H9 (cell line): ENCODE measurements around the gene PXT1. TPM values are rescaled to one million over a fixed set of nuclear protein-coding genes. Genes with fewer than 3 reads are reported as not detected.

Source experiments
- DNase-seq: peaks from one replicate; pipeline ENCODE4 v3.0.0-alpha.2; 2017
- H2AFZ ChIP-seq: one replicate; pipeline ENCODE4 v1.6.1; 2013; ENCODE audit warnings: mild to moderate bottlenecking, low read length, control low read depth, moderate library complexity
- H2AK5ac ChIP-seq: 2 replicates; pipeline ENCODE4 v1.6.1; 2013; ENCODE audit warnings: low read length, control low read depth, mixed read lengths; ENCODE audit not compliant: insufficient read length
- H2BK120ac ChIP-seq: one replicate; pipeline ENCODE4 v1.6.1; 2013; ENCODE audit warnings: low read depth, mild to moderate bottlenecking, low read length, control low read depth, inconsistent platforms; ENCODE audit not compliant: poor library complexity, severe bottlenecking
- H2BK12ac ChIP-seq: 2 replicates; pipeline ENCODE4 v1.6.1; 2013; ENCODE audit warnings: low read length, control low read depth, mixed read lengths, low read depth; ENCODE audit not compliant: insufficient read length
- H2BK15ac ChIP-seq: 2 replicates; pipeline ENCODE4 v1.6.1; 2013; ENCODE audit warnings: low read depth, low read length, control low read depth
- H2BK20ac ChIP-seq: one replicate; pipeline ENCODE4 v1.6.1; 2013; ENCODE audit warnings: low read depth, mild to moderate bottlenecking, low read length, control low read depth, inconsistent platforms; ENCODE audit not compliant: poor library complexity, severe bottlenecking
- H2BK5ac ChIP-seq: 2 replicates; pipeline ENCODE4 v1.6.1; 2013; ENCODE audit warnings: low read length, control low read depth, mixed read lengths; ENCODE audit not compliant: insufficient read length
- H3K14ac ChIP-seq: 2 replicates; pipeline ENCODE4 v1.6.1; 2013; ENCODE audit warnings: low read length, control low read depth; ENCODE audit not compliant: insufficient read depth
- H3K18ac ChIP-seq: 2 replicates; pipeline ENCODE4 v1.6.1; 2013; ENCODE audit warnings: low read depth, mild to moderate bottlenecking, mixed read lengths, low read length, control low read depth; ENCODE audit not compliant: insufficient read length
- H3K23ac ChIP-seq: 2 replicates; pipeline ENCODE4 v1.6.1; 2013; ENCODE audit warnings: low read length, control low read depth, mixed read lengths, low read depth; ENCODE audit not compliant: insufficient read length
- H3K23me2 ChIP-seq: 2 replicates; pipeline ENCODE4 v1.6.1; 2013; ENCODE audit warnings: low read depth, mild to moderate bottlenecking, mixed read lengths, low read length, control low read depth; ENCODE audit not compliant: insufficient read length, poor library complexity, severe bottlenecking
- H3K27ac ChIP-seq: 2 replicates; pipeline ENCODE4 v1.5.1; 2013; ENCODE audit warnings: low read length, control low read depth, mixed read lengths, low read depth; ENCODE audit not compliant: insufficient read length
- H3K27me3 ChIP-seq: 2 replicates; pipeline ENCODE4 v1.6.1; 2013; ENCODE audit warnings: low read length, control low read depth, inconsistent platforms; ENCODE audit not compliant: insufficient read depth
- H3K4ac ChIP-seq: 2 replicates; pipeline ENCODE4 v1.6.1; 2013; ENCODE audit warnings: low read depth, mild to moderate bottlenecking, control low read depth, inconsistent platforms, low read length, moderate library complexity
- H3K4me1 ChIP-seq: 2 replicates; pipeline ENCODE4 v1.6.1; 2013; ENCODE audit warnings: low read length, control low read depth, inconsistent platforms; ENCODE audit not compliant: insufficient read depth
- H3K4me2 ChIP-seq: 2 replicates; pipeline ENCODE4 v1.6.1; 2013; ENCODE audit warnings: low read length, control low read depth, mixed read lengths; ENCODE audit not compliant: insufficient read length, insufficient read depth
- H3K56ac ChIP-seq: 2 replicates; pipeline ENCODE4 v1.6.1; 2013; ENCODE audit warnings: low read depth, mild to moderate bottlenecking, mixed read lengths, low read length, control low read depth; ENCODE audit not compliant: insufficient read length
- H3K79me1 ChIP-seq: 2 replicates; pipeline ENCODE4 v1.6.1; 2013; ENCODE audit warnings: low read depth, mild to moderate bottlenecking, moderate library complexity, low read length, control low read depth, inconsistent platforms; ENCODE audit not compliant: insufficient read depth, poor library complexity, severe bottlenecking
- H3K79me2 ChIP-seq: 2 replicates; pipeline ENCODE4 v1.6.1; 2013; ENCODE audit warnings: low read length, control low read depth, inconsistent platforms; ENCODE audit not compliant: insufficient read depth
- H3K9ac ChIP-seq: 2 replicates; pipeline ENCODE4 v1.6.1; 2013; ENCODE audit warnings: low read length, control low read depth, mixed read lengths; ENCODE audit not compliant: insufficient read length; ENCODE audit errors: extremely low read depth
- H3K9me3 ChIP-seq: one replicate; pipeline ENCODE4 v1.6.1; 2013; ENCODE audit warnings: low read depth, low read length, inconsistent platforms; ENCODE audit not compliant: control insufficient read depth
- H3T11ph ChIP-seq: one replicate; pipeline ENCODE4 v1.6.1; 2013; ENCODE audit warnings: mild to moderate bottlenecking, low read length, control low read depth, inconsistent platforms
- H4K20me1 ChIP-seq: one replicate; pipeline ENCODE4 v1.6.1; 2013; ENCODE audit not compliant: control insufficient read depth, insufficient read length, insufficient read depth
- H4K5ac ChIP-seq: 2 replicates; pipeline ENCODE4 v1.6.1; 2013; ENCODE audit warnings: low read depth, mild to moderate bottlenecking, mixed read lengths, low read length, control low read depth; ENCODE audit not compliant: insufficient read length
- H4K8ac ChIP-seq: replicated peaks from 2 replicates; pipeline ENCODE4 v1.6.1; 2013; ENCODE audit warnings: low read length, control low read depth, mixed read lengths, low read depth; ENCODE audit not compliant: insufficient read length
- H4K91ac ChIP-seq: 2 replicates; pipeline ENCODE4 v1.6.1; 2013; ENCODE audit warnings: low read depth, mild to moderate bottlenecking, moderate library complexity, mixed read lengths, low read length, control low read depth; ENCODE audit not compliant: insufficient read length
- H3K27ac Mint-ChIP-seq, 3 experiments: 2 replicates in 2 of 3; 3 replicates in 1 of 3; pipeline ENCODE4 v1.8.0; 2020 to 2021; ENCODE audit warnings: mixed read lengths in 3 of 3, mild to moderate bottlenecking in 1 of 3, moderate library complexity in 1 of 3
- H3K27me3 Mint-ChIP-seq: 2 replicates; pipeline ENCODE4 v1.8.0; 2021; ENCODE audit warnings: low read depth, mild to moderate bottlenecking, moderate library complexity, mixed read lengths
- H3K36me3 Mint-ChIP-seq, 3 experiments: 2 replicates in 2 of 3; 3 replicates in 1 of 3; pipeline ENCODE4 v1.8.0; 2020 to 2021; ENCODE audit warnings: low read depth in 3 of 3, mixed read lengths in 3 of 3; ENCODE audit not compliant: insufficient read depth in 1 of 3
- H3K4me1 Mint-ChIP-seq, 2 experiments: 2 replicates each; pipeline ENCODE4 v1.8.0; 2020; ENCODE audit warnings: mixed read lengths in 2 of 2
- H3K4me3 Mint-ChIP-seq, 2 experiments: 2 replicates in 1 of 2; 3 replicates in 1 of 2; pipeline ENCODE4 v1.8.0; 2020 to 2021; ENCODE audit warnings: mild to moderate bottlenecking in 2 of 2, mixed read lengths in 2 of 2, moderate library complexity in 1 of 2
- H3K9me3 Mint-ChIP-seq, 2 experiments: 2 replicates in 1 of 2; 3 replicates in 1 of 2; pipeline ENCODE4 v1.8.0; 2020; ENCODE audit warnings: mild to moderate bottlenecking in 2 of 2, mixed read lengths in 2 of 2, moderate library complexity in 1 of 2
- WGBS: extraction: QIAGEN DNeasy Blood & Tissue Kit; methylation state at CpG from one replicate; pipeline ENCODE4 v1.1.7; 2013; ENCODE audit warnings: missing lambda C conversion rate, low lambda C conversion rate, mixed read lengths; ENCODE audit not compliant: insufficient read length; ENCODE audit errors: extremely low coverage; 5-methylcytosine and 5-hydroxymethylcytosine counted together
- total RNA-seq: library from RNA; stranded (reverse); gene quantifications from 2 replicates; pipeline ENCODE4 v1.2.1, GENCODE V29; 2021
- TF ChIP-seq, protein P1 (sequence below): fragments of 200-600 bp; sonication (generic); conservative IDR thresholded peaks from 3 replicates; pipeline ENCODE4 v1.8.0; 2021; ENCODE audit warnings: antibody characterized with exemption, mild to moderate bottlenecking

The PXT1 gene
- total RNA-seq, 1 experiment from 2014 or later = not detected

DNA sequence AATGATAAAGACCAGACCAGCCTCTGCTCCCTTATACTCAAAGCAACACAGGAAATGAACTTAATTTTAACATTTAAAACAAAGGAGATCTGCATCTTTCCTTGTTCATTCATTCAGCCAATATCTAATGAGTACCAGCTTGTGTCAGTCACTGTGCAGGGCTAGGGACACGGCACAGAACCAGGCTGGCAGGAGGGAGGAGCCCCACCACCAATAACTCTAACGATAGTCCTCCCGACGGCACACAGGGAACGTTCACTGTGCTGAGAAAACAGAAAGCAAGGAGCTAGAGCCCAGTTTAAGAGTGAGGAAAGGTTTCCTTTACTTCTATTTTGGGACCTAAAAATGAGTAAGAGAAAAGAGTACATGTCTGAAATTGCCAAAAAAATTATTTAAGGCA is 65.1 kb downstream of the PXT1 start:
- H3K9me3 Mint-ChIP-seq = no peaks in the 10 kb centered on the region
- H2AK5ac ChIP-seq = no peak overlapping the region
- H3K36me3 Mint-ChIP-seq = peaks cover 0 to 1% (median 0%) of the 10 kb centered on the region in 3 experiments; a peak in 1 of 7 replicates

More for the DNA sequence above, 65.1 kb downstream of the PXT1 start:
- H3K4ac ChIP-seq = no peak overlapping the region
- no peak overlapping the region for H2BK12ac ChIP-seq
- no peaks in the 10 kb centered on the region for H3K9me3 ChIP-seq
- H4K20me1 ChIP-seq = no peaks in the 10 kb centered on the region
- no peak overlapping the region for H3K56ac ChIP-seq
- no peak overlapping the region for H2AFZ ChIP-seq
- no peaks in the 10 kb centered on the region for H3K79me2 ChIP-seq
- H3K4me1 ChIP-seq = peaks cover 4% of the 10 kb centered on the region; the same call in 1 of the 2 replicates
- H2BK20ac ChIP-seq = no peak overlapping the region
- no peak overlapping the region for H3K4me3 Mint-ChIP-seq
- TF ChIP-seq, protein P1, sequence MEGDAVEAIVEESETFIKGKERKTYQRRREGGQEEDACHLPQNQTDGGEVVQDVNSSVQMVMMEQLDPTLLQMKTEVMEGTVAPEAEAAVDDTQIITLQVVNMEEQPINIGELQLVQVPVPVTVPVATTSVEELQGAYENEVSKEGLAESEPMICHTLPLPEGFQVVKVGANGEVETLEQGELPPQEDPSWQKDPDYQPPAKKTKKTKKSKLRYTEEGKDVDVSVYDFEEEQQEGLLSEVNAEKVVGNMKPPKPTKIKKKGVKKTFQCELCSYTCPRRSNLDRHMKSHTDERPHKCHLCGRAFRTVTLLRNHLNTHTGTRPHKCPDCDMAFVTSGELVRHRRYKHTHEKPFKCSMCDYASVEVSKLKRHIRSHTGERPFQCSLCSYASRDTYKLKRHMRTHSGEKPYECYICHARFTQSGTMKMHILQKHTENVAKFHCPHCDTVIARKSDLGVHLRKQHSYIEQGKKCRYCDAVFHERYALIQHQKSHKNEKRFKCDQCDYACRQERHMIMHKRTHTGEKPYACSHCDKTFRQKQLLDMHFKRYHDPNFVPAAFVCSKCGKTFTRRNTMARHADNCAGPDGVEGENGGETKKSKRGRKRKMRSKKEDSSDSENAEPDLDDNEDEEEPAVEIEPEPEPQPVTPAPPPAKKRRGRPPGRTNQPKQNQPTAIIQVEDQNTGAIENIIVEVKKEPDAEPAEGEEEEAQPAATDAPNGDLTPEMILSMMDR = no peak
- DNase-seq = no peak
- H3K23ac ChIP-seq = no peak overlapping the region
- no peak overlapping the region for H4K91ac ChIP-seq
- H3K9ac ChIP-seq = no peak overlapping the region
- peak overlapping the region in 1 of 3 experiments; percentile 56; a peak in 1 of 7 replicates for H3K27ac Mint-ChIP-seq
- no peak overlapping the region for H2BK15ac ChIP-seq
- no peaks in the 10 kb centered on the region for H3K23me2 ChIP-seq
- no peak overlapping the region for H3K4me2 ChIP-seq
- no peak overlapping the region for H3T11ph ChIP-seq
- no CpG with 5 or more reads among the region's 5 CpGs for WGBS
- H2BK5ac ChIP-seq = no peak overlapping the region
- no peak overlapping the region for H3K27ac ChIP-seq
- no peak overlapping the region for H3K14ac ChIP-seq
- H3K4me1 Mint-ChIP-seq = peaks cover 26 to 34% of the 10 kb centered on the region in 2 experiments
- no peak overlapping the region for H2BK120ac ChIP-seq
- no peaks in the 10 kb centered on the region for H3K27me3 ChIP-seq
- no peak overlapping the region for H4K8ac ChIP-seq
- H4K5ac ChIP-seq = no peak overlapping the region
- peaks cover 8% of the 10 kb centered on the region for H3K27me3 Mint-ChIP-seq
- no peak overlapping the region for H3K18ac ChIP-seq
- no peaks in the 10 kb centered on the region for H3K79me1 ChIP-seq
